BLaER1 treated with 17β-estradiol and CSF1 and Interleukin-3, amounts not matched to agents 10 nM and 100 nM (cell line): ENCODE measurements around the gene ORAI1.
"Not testable (repeated sequence)": the region's sequence is repeated elsewhere in the genome, so short reads cannot be mapped to it uniquely, and the experiment has no call there.

ENCODE experiments used
- H3K27ac ChIP-seq, 11 experiments: shearing (Covaris generic); formaldehyde crosslinking; 2 replicates each; pipeline ENCODE4 v1.8.1; 2022
- H3K27me3 ChIP-seq, 11 experiments: shearing (Covaris generic); formaldehyde crosslinking; 2 replicates each; pipeline ENCODE4 v1.8.1; 2022
- H3K36me3 ChIP-seq, 11 experiments: shearing (Covaris generic); formaldehyde crosslinking; 2 replicates each; pipeline ENCODE4 v1.8.1; 2022
- H3K4me1 ChIP-seq, 10 experiments: shearing (Covaris generic); formaldehyde crosslinking; 2 replicates each; pipeline ENCODE4 v1.8.1; 2022
- H3K4me2 ChIP-seq, 11 experiments: shearing (Covaris generic); formaldehyde crosslinking; 2 replicates each; pipeline ENCODE4 v1.8.1; 2022
- H3K4me3 ChIP-seq, 10 experiments: shearing (Covaris generic); formaldehyde crosslinking; 2 replicates each; pipeline ENCODE4 v1.8.1; 2022
- H3K9ac ChIP-seq, 11 experiments: shearing (Covaris generic); formaldehyde crosslinking; 2 replicates each; pipeline ENCODE4 v1.8.1; 2022
- H3K9me3 ChIP-seq, 11 experiments: shearing (Covaris generic); formaldehyde crosslinking; replicated peaks in 1 of 11; 2 replicates each; pipeline ENCODE4 v1.8.1; 2022
- H4K20me1 ChIP-seq, 11 experiments: shearing (Covaris generic); formaldehyde crosslinking; 2 replicates each; pipeline ENCODE4 v1.8.1; 2022
- Cebpa-rat ChIP-seq, 11 experiments: shearing (Covaris generic); IDR thresholded peaks; 2 replicates each; pipeline ENCODE4 v1.8.1; 2022

ORAI1 gene

GRCh38 chr12:121580959-121581685 is 45.2 kb upstream of the ORAI1 start, which contains the start of gene KDM2B:
Gene KDM2B, minus strand, starts transcription at chr12:121581023. Its CDS starts 112 bp downstream, at chr12:121580911.
- Histone ChIP-seq H3K4me1 (peaks cover 50 to 66% (median 59%) of the 10 kb centered on the region in 10 experiments), H3K27me3 (no peaks in the 10 kb centered on the region), H3K4me2 (peak within 1 kb of the TSS; percentile 95 to 99 (median 98)), H3K4me3 (peak within 1 kb of the TSS; percentile 63 to 81 (median 70)), H4K20me1 (no peaks in the 10 kb centered on the region), H3K27ac (peak within 1 kb of the TSS; percentile 73 to 91 (median 86)), H3K36me3 (peaks cover 0 to 3% (median under 1%) of the 10 kb centered on the region in 11 experiments; a peak in 8 of 22 replicates), H3K9me3 (no peaks in the 10 kb centered on the region), H3K9ac (peak within 1 kb of the TSS; percentile 83 to 93 (median 88))
- no peak for TF ChIP-seq Cebpa-rat (IDR thresholded peaks at IDR 0.05)

GRCh38 chr12:121581686-121582429 is 44.5 kb upstream of the ORAI1 start:
- H3K4me3 ChIP-seq, result peak overlapping the region; percentile 14 to 81 (median 70); a peak in 15 of 20 replicates
- no peaks in the 10 kb centered on the region for H4K20me1 ChIP-seq
- no peaks in the 10 kb centered on the region for H3K36me3 ChIP-seq
- peak overlapping the region; percentile 95 to 99 (median 96) for H3K4me2 ChIP-seq
- H3K4me1 ChIP-seq, result peaks cover 43 to 65% (median 57%) of the 10 kb centered on the region in 10 experiments
- no peak for TF ChIP-seq Cebpa-rat (IDR thresholded peaks at IDR 0.05)
- peak overlapping the region in 6 of 11 experiments; percentile 2 to 88 (median 84); a peak in 8 of 22 replicates for H3K27ac ChIP-seq
- peak overlapping the region; percentile 29 to 89 (median 86); a peak in 18 of 22 replicates for H3K9ac ChIP-seq
- H3K9me3 ChIP-seq, result no peaks in the 10 kb centered on the region
- no peaks in the 10 kb centered on the region for H3K27me3 ChIP-seq

- Histone ChIP-seq H3K36me3 (no peaks in the 10 kb centered on the region), H3K27me3 (no peaks in the 10 kb centered on the region), H3K27ac (peak overlapping the region in 2 of 11 experiments; percentile 2 to 37; a peak in 3 of 22 replicates), H3K9me3 (no peaks in the 10 kb centered on the region), H3K4me3 (peak overlapping the region in 6 of 10 experiments; percentile 12 to 72 (median 70); a peak in 6 of 20 replicates), H3K4me2 (peak overlapping the region; percentile 95 to 99 (median 96)), H4K20me1 (no peaks in the 10 kb centered on the region), H3K4me1 (peaks cover 36 to 61% (median 52%) of the 10 kb centered on the region in 10 experiments), H3K9ac (peak overlapping the region in 9 of 11 experiments; percentile 28 to 89 (median 85); a peak in 11 of 22 replicates)
- no peak for TF ChIP-seq Cebpa-rat (IDR thresholded peaks at IDR 0.05)
These were observed 43.6 kb upstream of the ORAI1 start for GRCh38 chr12:121582583-121583333.

GRCh38 chr12:121583334-121583661 is 43.0 kb upstream of the ORAI1 start:
- H3K4me2 ChIP-seq, result peak overlapping the region; percentile 95 to 99 (median 96); a peak in 20 of 22 replicates
- not testable (repeated sequence) for H3K36me3 ChIP-seq, H3K27me3 ChIP-seq, H3K4me3 ChIP-seq, H3K9ac ChIP-seq, H4K20me1 ChIP-seq, H3K9me3 ChIP-seq, H3K27ac ChIP-seq
- peaks cover 30 to 56% (median 47%) of the 10 kb centered on the region in 10 experiments for H3K4me1 ChIP-seq

- H3K36me3 ChIP-seq, H3K9ac ChIP-seq, H4K20me1 ChIP-seq, H3K27me3 ChIP-seq, H3K9me3 ChIP-seq, H3K4me3 ChIP-seq, H3K27ac ChIP-seq: not testable (repeated sequence)
- Histone ChIP-seq H3K4me2 (0 out of 22 replicates have a peak overlapping the region, but pooled peaks of 1 of the 11 experiments have one; percentile 2), H3K4me1 (peaks cover 33 to 58% (median 47%) of the 10 kb centered on the region in 10 experiments)
These were observed 41.4 kb upstream of the ORAI1 start for GRCh38 chr12:121584885-121585284.

- no peak for TF ChIP-seq Cebpa-rat (IDR thresholded peaks at IDR 0.05)
- H3K36me3 ChIP-seq, result peaks cover 0 to 3% (median 0%) of the 10 kb centered on the region in 11 experiments; a peak in 4 of 22 replicates
- peak overlapping the region; percentile 71 to 84 (median 80); a peak in 21 of 22 replicates for H3K9ac ChIP-seq
- H3K4me2 ChIP-seq, result peak overlapping the region; percentile 80 to 92 (median 83)
- H3K4me1 ChIP-seq, result peaks cover 24 to 60% (median 48%) of the 10 kb centered on the region in 10 experiments
- H3K27ac ChIP-seq, result peak overlapping the region; percentile 69 to 90 (median 86); a peak in 21 of 22 replicates
- peak overlapping the region; percentile 25 to 67 (median 51); a peak in 18 of 20 replicates for H3K4me3 ChIP-seq
- no peaks in the 10 kb centered on the region for H3K9me3 ChIP-seq
- H3K27me3 ChIP-seq, result no peaks in the 10 kb centered on the region
- H4K20me1 ChIP-seq, result no peaks in the 10 kb centered on the region
These were observed 35.7 kb upstream of the ORAI1 start for GRCh38 chr12:121590476-121591143.

GRCh38 chr12:121592320-121592719 is 34.0 kb upstream of the ORAI1 start:
- H3K9ac ChIP-seq, result no peak overlapping the region; a peak in 1 of 22 replicates
- no peak overlapping the region for H3K4me3 ChIP-seq
- H3K36me3 ChIP-seq, result peaks cover 0 to 9% (median 0%) of the 10 kb centered on the region in 11 experiments; a peak in 5 of 22 replicates
- TF ChIP-seq Cebpa-rat (IDR thresholded peaks at IDR 0.05), result no peak
- H3K4me2 ChIP-seq, result peak overlapping the region in 10 of 11 experiments; percentile 6 to 87 (median 46); a peak in 15 of 22 replicates
- peaks cover 24 to 43% (median 36%) of the 10 kb centered on the region in 10 experiments for H3K4me1 ChIP-seq
- no peak overlapping the region for H3K27ac ChIP-seq
- H3K27me3 ChIP-seq, result no peaks in the 10 kb centered on the region
- no peaks in the 10 kb centered on the region for H4K20me1 ChIP-seq
- no peaks in the 10 kb centered on the region for H3K9me3 ChIP-seq

GRCh38 chr12:121595520-121595919 is 30.8 kb upstream of the ORAI1 start:
- Histone ChIP-seq H3K36me3 (peaks cover 0 to 9% (median 0%) of the 10 kb centered on the region in 11 experiments; a peak in 5 of 22 replicates), H3K27me3 (no peaks in the 10 kb centered on the region), H4K20me1 (no peaks in the 10 kb centered on the region), H3K4me3 (no peak overlapping the region), H3K9me3 (no peaks in the 10 kb centered on the region), H3K4me2 (no peak overlapping the region), H3K27ac (no peak overlapping the region), H3K9ac (no peak overlapping the region), H3K4me1 (peaks cover 15 to 29% (median 25%) of the 10 kb centered on the region in 10 experiments)
- no peak for TF ChIP-seq Cebpa-rat (IDR thresholded peaks at IDR 0.05)
